Peyer's patch (tissue), 4 donors: ENCODE data around the gene ZNF827. TPM values are rescaled to one million over a fixed set of nuclear protein-coding genes. Genes with fewer than 3 reads are reported as not detected.

ENCODE experiments used
- DNase-seq, 3 donors: peaks; one replicate each; pipeline ENCODE4 v3.0.0-alpha.2; 2017 to 2019
- H3K27ac ChIP-seq, 4 donors: fragments of 200-600 bp; sonication (generic); one replicate each; pipeline ENCODE4 v1.5.1; 2016 to 2019
- H3K27me3 ChIP-seq, 2 donors: fragments of 200-600 bp; sonication (generic); one replicate each; pipeline ENCODE4 v1.5.1; 2019
- H3K36me3 ChIP-seq, 3 donors: fragments of 200-600 bp; sonication (generic); one replicate each; pipeline ENCODE4 v1.5.1; 2016 to 2019
- H3K4me1 ChIP-seq, 4 donors: fragments of 200-600 bp; sonication (generic); one replicate each; pipeline ENCODE4 v1.5.1; 2016 to 2019
- H3K4me3 ChIP-seq, 4 donors: fragments of 200-600 bp; sonication (generic); 1 replicate in 3 of 4; 2 replicates in 1 of 4; pipeline ENCODE4 v1.5.1; 2016 to 2019; ENCODE audit warnings: mild to moderate bottlenecking in 1 of 4
- H3K9me3 ChIP-seq, 4 donors: fragments of 200-600 bp; sonication (generic); one replicate each; pipeline ENCODE4 v1.5.1; 2016 to 2019; ENCODE audit warnings: mild to moderate bottlenecking in 1 of 4
- CTCF ChIP-seq, 6 experiments: fragments of 450-650 bp in 4 of 6; fragments of 200-600 bp in 2 of 6; sonication (generic) in 1 of 6; IDR thresholded peaks; one replicate each; pipeline ENCODE4 v1.5.1; 2017 to 2019; ENCODE audit warnings: antibody characterized with exemption in 6 of 6, mild to moderate bottlenecking in 3 of 6, moderate library complexity in 1 of 6
- POLR2A ChIP-seq, 2 donors: fragments of 450-650 bp; IDR thresholded peaks; one replicate each; pipeline ENCODE4 v1.5.1; 2017; ENCODE audit warnings: antibody characterized with exemption in 2 of 2, mild to moderate bottlenecking in 2 of 2, moderate library complexity in 2 of 2
- total RNA-seq, 4 donors: library from RNA; depleted of rRNA; stranded (reverse); fragments of >200 nt; gene quantifications; one replicate each; pipeline ENCODE4 v1.1.0, GENCODE V29; 2016

Gene ZNF827
- total RNA-seq, 4 donors from 2014 or later, result 46.3 to 206 (median 60.5) TPM

- TF ChIP-seq CTCF (IDR thresholded peaks at IDR 0.05), result no peak
- TF ChIP-seq POLR2A (IDR thresholded peaks at IDR 0.05), result no peak
- Histone ChIP-seq H3K27ac (no peak overlapping the region), H3K4me3 (no peak overlapping the region), H3K36me3 (peaks cover 0 to 13% (median 0%) of the 10 kb centered on the region in 3 donors), H3K9me3 (no peaks in the 10 kb centered on the region), H3K27me3 (no peaks in the 10 kb centered on the region), H3K4me1 (peaks cover 0 to 5% (median 0%) of the 10 kb centered on the region in 4 donors)
- no peak for DNase-seq
Observed at GRCh38 chr4:145851511-145852201, 87.0 kb downstream of the ZNF827 start.

- no peak for TF ChIP-seq POLR2A (IDR thresholded peaks at IDR 0.05)
- no peak for TF ChIP-seq CTCF (IDR thresholded peaks at IDR 0.05)
- no peaks in the 10 kb centered on the region for H3K9me3 ChIP-seq
- H3K27me3 ChIP-seq, result no peaks in the 10 kb centered on the region
- DNase-seq, result no peak
- H3K4me3 ChIP-seq, result no peak overlapping the region
- H3K4me1 ChIP-seq, result peaks cover 0 to 5% (median 0%) of the 10 kb centered on the region in 4 donors
- no peak overlapping the region for H3K27ac ChIP-seq
- peaks cover 0 to 38% (median 0%) of the 10 kb centered on the region in 3 donors for H3K36me3 ChIP-seq
Observed at GRCh38 chr4:145847764-145848163, 90.9 kb downstream of the ZNF827 start.

- Histone ChIP-seq H3K4me3 (no peak overlapping the region), H3K4me1 (no peaks in the 10 kb centered on the region), H3K27me3 (no peaks in the 10 kb centered on the region), H3K9me3 (no peaks in the 10 kb centered on the region), H3K27ac (no peak overlapping the region), H3K36me3 (peaks cover 0 to 44% (median 0%) of the 10 kb centered on the region in 3 donors)
- DNase-seq, result no peak
- TF ChIP-seq POLR2A (IDR thresholded peaks at IDR 0.05) (no peak), CTCF (IDR thresholded peaks at IDR 0.05) (no peak)
Observed at GRCh38 chr4:145845118-145845517, 93.5 kb downstream of the ZNF827 start.

DNA sequence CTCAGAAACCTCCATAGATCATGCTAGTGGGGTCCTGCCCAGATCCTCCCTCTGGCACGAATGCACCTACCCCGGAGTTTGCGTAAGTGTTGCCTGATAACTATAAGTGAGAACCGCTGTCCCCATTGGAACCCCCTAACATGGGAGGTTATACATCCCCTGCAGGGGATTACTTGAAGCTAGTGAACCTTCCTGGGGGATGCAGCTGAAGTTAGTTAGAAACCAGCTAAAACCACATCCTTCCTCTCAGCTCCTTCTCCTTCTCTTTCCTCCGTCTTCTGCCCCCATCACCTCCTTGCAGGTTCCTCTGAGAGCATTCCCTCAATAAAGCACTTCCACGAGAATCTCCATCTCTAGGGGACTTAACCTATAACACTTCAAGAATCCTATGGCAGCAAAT is 95.0 kb downstream of the ZNF827 start:
- Histone ChIP-seq H3K4me1 (no peaks in the 10 kb centered on the region), H3K36me3 (peaks cover 0 to 37% (median 0%) of the 10 kb centered on the region in 3 donors), H3K27me3 (no peaks in the 10 kb centered on the region), H3K9me3 (no peaks in the 10 kb centered on the region), H3K27ac (no peak overlapping the region), H3K4me3 (no peak overlapping the region)
- no peak for DNase-seq
- TF ChIP-seq POLR2A (IDR thresholded peaks at IDR 0.05), result no peak
- no peak for TF ChIP-seq CTCF (IDR thresholded peaks at IDR 0.05)

- Histone ChIP-seq H3K36me3 (peaks cover 0 to 32% (median 0%) of the 10 kb centered on the region in 3 donors), H3K9me3 (no peaks in the 10 kb centered on the region), H3K4me3 (no peak overlapping the region), H3K27ac (no peak overlapping the region), H3K27me3 (no peaks in the 10 kb centered on the region), H3K4me1 (no peaks in the 10 kb centered on the region)
- no peak for TF ChIP-seq CTCF (IDR thresholded peaks at IDR 0.05)
- TF ChIP-seq POLR2A (IDR thresholded peaks at IDR 0.05), result no peak
- DNase-seq, result no peak
Observed at GRCh38 chr4:145843148-145843547, 95.5 kb downstream of the ZNF827 start.
